K562 (cell line): ENCODE data around the gene CCDC148. TPM values are rescaled to one million over a fixed set of nuclear protein-coding genes. Genes with fewer than 3 reads are reported as not detected.

ENCODE experiments used
- ATAC-seq: fragments of 200-7000 bp; cut with Tn5 transposase; 3 replicates; pipeline ENCODE4 v1.9.1; 2020; ENCODE audit warnings: moderate library complexity
- BruUV-seq: library from RNA; stranded (reverse); fragments of 400-500 nt; replicated peaks from 2 replicates; lab custom pipeline; 2021; lab: Mats Ljungman, UMichigan
- CTCF ChIA-PET: fragments of 300-600 bp; formaldehyde crosslinking; extraction: SDS; loops from one replicate; lab custom pipeline; 2021; ENCODE audit warnings: low intra/inter-chr PET ratio; lab: Yijun Ruan, JAX
- POLR2A ChIA-PET: fragments of 300-600, 350-650 bp; sonication (Branson Sonifier 250); formaldehyde crosslinking; extraction: SDS; loops from one replicate; lab custom pipeline; 2021; ENCODE audit warnings: antibody characterized with exemption, inconsistent platforms; lab: Yijun Ruan, JAX
- DNase-seq, 4 experiments: peaks; one replicate each; pipeline versions ENCODE4 v3.0.0 to v3.0.0-alpha.2; 2011 to 2018; ENCODE audit warnings: low spot score in 3 of 4, mixed read lengths in 3 of 4; ENCODE audit errors: extremely low read depth in 1 of 4
- FAIRE-seq: peaks from 2 replicates; lab custom pipeline; 2011; peaks lifted over from hg19 to GRCh38; lab: Jason Lieb, UNC
- H2AFZ ChIP-seq: 2 replicates; pipeline ENCODE4 v1.6.0; 2011; ENCODE audit warnings: low read depth, low read length, control low read depth, inconsistent platforms
- H3K27ac ChIP-seq: fragments of 200-600 bp; 3 replicates; pipeline ENCODE4 v1.8.0; 2011; ENCODE audit warnings: low read depth, mild to moderate bottlenecking, control low read depth, inconsistent platforms, low read length, moderate library complexity, mixed read lengths; ENCODE audit errors: extremely low read depth
- H3K27me3 ChIP-seq, 2 experiments: fragments of 300-600 bp in 1 of 2; 2 replicates in 1 of 2; 3 replicates in 1 of 2; pipeline versions ENCODE4 v1.6.0 to v1.8.0; 2011; ENCODE audit warnings: inconsistent platforms in 2 of 2, low read length in 2 of 2, mild to moderate bottlenecking in 1 of 2, mixed read lengths in 1 of 2, moderate library complexity in 1 of 2; ENCODE audit not compliant: control insufficient read depth in 2 of 2, insufficient read depth in 2 of 2
- H3K36me3 ChIP-seq: fragments of 300-600 bp; 3 replicates; pipeline ENCODE4 v1.8.0; 2011; ENCODE audit warnings: mild to moderate bottlenecking, low read length, inconsistent platforms; ENCODE audit not compliant: control insufficient read depth, insufficient read depth
- H3K4me1 ChIP-seq, 2 experiments: fragments of 200-600 bp in 1 of 2; replicated peaks in 1 of 2; 2 replicates in 1 of 2; 3 replicates in 1 of 2; pipeline versions ENCODE4 v1.5.1 to v1.8.0; 2011; ENCODE audit warnings: inconsistent platforms in 2 of 2, low read length in 2 of 2, mild to moderate bottlenecking in 1 of 2, mixed read lengths in 1 of 2, moderate library complexity in 1 of 2; ENCODE audit not compliant: control insufficient read depth in 2 of 2, insufficient read depth in 2 of 2
- H3K4me2 ChIP-seq: 2 replicates; pipeline ENCODE4 v1.6.1; 2011; ENCODE audit warnings: low read length, control low read depth, inconsistent platforms, mixed read lengths; ENCODE audit not compliant: insufficient read depth
- H3K4me3 ChIP-seq: fragments of 200-600 bp; sonication (generic), shearing (Covaris generic); 2 replicates; pipeline ENCODE4 v1.5.1; 2016; ENCODE audit warnings: control low read depth, inconsistent platforms
- H3K79me2 ChIP-seq: fragments of 200-600 bp; 3 replicates; pipeline ENCODE4 v1.8.0; 2011; ENCODE audit warnings: low read length, inconsistent platforms; ENCODE audit not compliant: control insufficient read depth, insufficient read depth
- H3K9ac ChIP-seq, 2 experiments: 2 replicates each; pipeline versions ENCODE4 v1.6.0 to v1.6.1; 2011; ENCODE audit warnings: low read depth in 2 of 2, low read length in 2 of 2, control low read depth in 1 of 2, inconsistent platforms in 1 of 2, mild to moderate bottlenecking in 1 of 2, mixed read lengths in 1 of 2; ENCODE audit not compliant: insufficient read depth in 1 of 2
- H3K9me1 ChIP-seq: one replicate; pipeline ENCODE4 v1.6.0; 2011; ENCODE audit warnings: inconsistent platforms, mild to moderate bottlenecking, low read length, moderate library complexity; ENCODE audit not compliant: control insufficient read depth, insufficient read depth
- H3K9me3 ChIP-seq: replicated peaks from 2 replicates; pipeline ENCODE4 v1.5.1; 2011; ENCODE audit warnings: low read depth, low read length, inconsistent platforms; ENCODE audit not compliant: control insufficient read depth, insufficient read depth
- H4K20me1 ChIP-seq: replicated peaks from 2 replicates; pipeline ENCODE4 v1.6.1; 2011; ENCODE audit warnings: low read length, inconsistent platforms, mixed read lengths; ENCODE audit not compliant: control insufficient read depth, insufficient read depth
- ARID1B ChIP-seq: fragments of 450-650 bp; IDR thresholded peaks from 2 replicates; pipeline ENCODE4 v1.6.1; 2016; ENCODE audit warnings: antibody characterized with exemption, mild to moderate bottlenecking, inconsistent platforms
- ARNT ChIP-seq, 2 experiments: fragments of 450-650 bp; IDR thresholded peaks; 2 replicates each; pipeline ENCODE4 v1.6.1; 2016; ENCODE audit warnings: mild to moderate bottlenecking in 1 of 2
- CBFA2T3 ChIP-seq: fragments of 450-650 bp; IDR thresholded peaks from 2 replicates; pipeline ENCODE4 v1.6.1; 2017
- CBFB ChIP-seq: sonication (generic); formaldehyde crosslinking; IDR thresholded peaks from 2 replicates; pipeline ENCODE4 v1.4.0; 2020; ENCODE audit warnings: mild to moderate bottlenecking, missing genetic modification reagents
- ETS2 ChIP-seq: IDR thresholded peaks from 2 replicates; pipeline ENCODE4 v1.6.1; 2016; ENCODE audit warnings: borderline replicate concordance, missing genetic modification characterization, mild to moderate bottlenecking, moderate library complexity, missing compliant biosample characterization; ENCODE audit not compliant: poor library complexity, severe bottlenecking
- EWSR1 ChIP-seq: fragments of 450-650 bp; IDR thresholded peaks from 2 replicates; pipeline ENCODE4 v1.6.1; 2018; ENCODE audit warnings: borderline replicate concordance, mild to moderate bottlenecking, low read depth, moderate library complexity; ENCODE audit not compliant: partially characterized antibody
- GATAD2B ChIP-seq: fragments of 450-650 bp; IDR thresholded peaks from 2 replicates; pipeline ENCODE4 v1.6.1; 2017; ENCODE audit warnings: mild to moderate bottlenecking, borderline replicate concordance
- HCFC1 ChIP-seq: IDR thresholded peaks from 2 replicates; pipeline ENCODE4 v1.6.1; 2012; ENCODE audit warnings: low read depth, low read length, improper control_type of control experiment
- HDAC3 ChIP-seq: fragments of 450-650 bp; IDR thresholded peaks from 2 replicates; pipeline ENCODE4 v1.6.1; 2018; ENCODE audit warnings: borderline replicate concordance, mild to moderate bottlenecking, moderate library complexity; ENCODE audit not compliant: partially characterized antibody
- MAFF ChIP-seq: IDR thresholded peaks from 2 replicates; pipeline ENCODE4 v1.6.1; 2012; ENCODE audit warnings: low read length, improper control_type of control experiment
- MEIS2 ChIP-seq: fragments of 450-650 bp; IDR thresholded peaks from 2 replicates; pipeline ENCODE4 v1.6.1; 2014; ENCODE audit warnings: mild to moderate bottlenecking; ENCODE audit not compliant: partially characterized antibody
- NCOA1 ChIP-seq: fragments of 450-650 bp; IDR thresholded peaks from 2 replicates; pipeline ENCODE4 v1.6.1; 2016; ENCODE audit warnings: low read depth
- NCOA2 ChIP-seq, 2 experiments: fragments of 450-650 bp; IDR thresholded peaks; 2 replicates each; pipeline ENCODE4 v1.6.1; 2018; ENCODE audit warnings: mild to moderate bottlenecking in 2 of 2, moderate library complexity in 1 of 2; ENCODE audit not compliant: partially characterized antibody in 2 of 2
- NCOR1 ChIP-seq: fragments of 450-650 bp; IDR thresholded peaks from 2 replicates; pipeline ENCODE4 v1.6.1; 2016; ENCODE audit warnings: mild to moderate bottlenecking, moderate library complexity
- PHTF2 ChIP-seq: fragments of 250-450 bp; sonication (Bioruptor Pico); IDR thresholded peaks from 2 replicates; pipeline ENCODE4 v1.5.0; 2021; ENCODE audit warnings: mild to moderate bottlenecking
- POLR2AphosphoS5 ChIP-seq: IDR thresholded peaks from 2 replicates; pipeline ENCODE4 v1.6.1; 2011; ENCODE audit warnings: mild to moderate bottlenecking, low read depth, low read length, moderate library complexity; ENCODE audit not compliant: control insufficient read depth, insufficient read depth
- PURB ChIP-seq: sonication (generic); formaldehyde crosslinking; IDR thresholded peaks from 2 replicates; pipeline ENCODE4 v1.9.0; 2021; ENCODE audit warnings: low read depth, mild to moderate bottlenecking, missing genetic modification reagents
- RCOR1 ChIP-seq, 2 experiments: IDR thresholded peaks; 2 replicates each; pipeline ENCODE4 v1.6.1; 2012; ENCODE audit warnings: low read depth in 2 of 2, low read length in 2 of 2, borderline replicate concordance in 1 of 2, improper control_type of control experiment in 1 of 2
- RNF2 ChIP-seq: sonication (generic); IDR thresholded peaks from 2 replicates; pipeline ENCODE4 v1.6.1; 2016
- SIN3A ChIP-seq, 2 experiments: fragments of 150-350 bp in 1 of 2; IDR thresholded peaks; 2 replicates each; pipeline ENCODE4 v1.6.1; 2011 to 2016; ENCODE audit warnings: borderline replicate concordance in 2 of 2, low read depth in 2 of 2, low read length in 2 of 2, mild to moderate bottlenecking in 2 of 2, moderate library complexity in 2 of 2; ENCODE audit not compliant: control insufficient read depth in 1 of 2
- SPI1 ChIP-seq: IDR thresholded peaks from 2 replicates; pipeline ENCODE4 v1.6.1; 2011; ENCODE audit warnings: low read depth, low read length, control low read depth, borderline replicate concordance
- SRSF3 ChIP-seq: fragments of 200-400 bp; formaldehyde crosslinking; IDR thresholded peaks from 2 replicates; pipeline ENCODE4 v1.6.1; 2016; ENCODE audit warnings: mild to moderate bottlenecking, low read length, moderate library complexity; ENCODE audit not compliant: insufficient read depth
- TCF3 ChIP-seq: sonication (generic); formaldehyde crosslinking; IDR thresholded peaks from 2 replicates; pipeline ENCODE4 v1.4.0; 2020; ENCODE audit warnings: mild to moderate bottlenecking, missing genetic modification reagents
- TGIF2 ChIP-seq: sonication (generic); formaldehyde crosslinking; IDR thresholded peaks from 2 replicates; pipeline ENCODE4 v1.8.1; 2022; ENCODE audit warnings: mild to moderate bottlenecking, missing genetic modification reagents, moderate library complexity
- in situ Hi-C: fragments of 300-500 bp; cut with MboI; formaldehyde crosslinking; loops from 4 replicates; pipeline ENCODE4 v1.15.0; 2018; ENCODE audit warnings: inconsistent platforms, mixed read lengths
- intact Hi-C: fragments of 100-400 bp; cut with micrococcal nuclease; formaldehyde crosslinking; loops from 2 replicates; pipeline ENCODE4 v1.14.2; 2022
- polyA plus RNA-seq, 8 experiments: library from polyadenylated mRNA; depleted of rRNA in 4 of 8; stranded (reverse) in 5 of 8; unstranded in 3 of 8; fragments of >200 nt; fragmentation: Nextera tagmentation in 2 of 8; fragmentation: Illumina TruSeq in 1 of 8; extraction: Ambion mirVana in 2 of 8; extraction: Trizol in 1 of 8; gene quantifications; 2 replicates each; pipeline versions ENCODE4 v1.2.1 to v1.2.3, GENCODE V29; 2011 to 2014; ENCODE audit warnings: inconsistent platforms in 1 of 8, missing spikeins in 1 of 8
- total RNA-seq, 7 experiments: library from RNA; depleted of rRNA in 6 of 7; stranded (reverse); fragments of >200 nt in 6 of 7; fragmentation: Illumina TruSeq in 2 of 7; extraction: Trizol in 2 of 7; gene quantifications; 2 replicates each; pipeline versions ENCODE4 v1.2.1 to v1.2.3, GENCODE V29; 2011 to 2021; ENCODE audit warnings: low replicate concordance in 1 of 7

CCDC148 gene
- total and polyA plus RNA-seq, 9 of the 15 experiments (the other 6 are each of a cell fraction or from before 2014, with no cell fraction given): 0.10 to 1.4 (median 0.65) TPM

DNA sequence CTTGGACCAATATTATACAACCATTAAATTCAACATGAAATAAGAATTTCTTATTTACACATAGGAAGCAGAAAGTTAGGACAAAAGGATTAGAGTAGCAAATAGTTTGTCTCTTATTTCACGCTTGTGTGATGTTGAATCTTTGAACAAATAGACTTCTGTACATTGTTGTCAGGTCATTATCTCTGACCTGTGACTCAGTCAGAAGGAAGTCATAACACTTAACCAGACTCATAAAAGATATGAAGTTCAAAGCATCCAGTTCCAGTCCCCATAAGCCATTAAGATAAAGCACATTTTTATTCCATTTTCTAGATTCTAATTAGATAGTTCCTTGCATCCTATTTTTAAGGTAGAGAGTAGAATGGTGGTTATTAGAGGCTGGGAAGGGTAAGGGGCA is 224.1 kb downstream of the CCDC148 start (continued):
- TF ChIP-seq RCOR1 (IDR thresholded peaks at IDR 0.05; ENCODE audit: borderline replicate concordance in 1 of 2, low read depth in 2 of 2, low read length in 2 of 2): peak in 1 of 2 experiments; percentile 53; a peak in 2 of 4 replicates
- TF ChIP-seq MAFF: peak; percentile 1; the same call in 1 of the 2 replicates
- TF ChIP-seq ETS2 (tag): no peak
- TF ChIP-seq GATAD2B: 0 out of 2 replicates have a peak, but pooled peaks have one; percentile 17
- no peak for TF ChIP-seq SIN3A (IDR thresholded peaks at IDR 0.05; ENCODE audit: borderline replicate concordance in 2 of 2, control insufficient read depth in 1 of 2, low read depth in 2 of 2, low read length in 2 of 2)
- TF ChIP-seq NCOR1: peak; percentile 52
- TF ChIP-seq HCFC1: no peak
- TF ChIP-seq PURB (CRISPR knock-in tag): no peak
- no peak for TF ChIP-seq TGIF2 (CRISPR knock-in tag)
- TF ChIP-seq, all 486 proteins: peak for 29

DNA sequence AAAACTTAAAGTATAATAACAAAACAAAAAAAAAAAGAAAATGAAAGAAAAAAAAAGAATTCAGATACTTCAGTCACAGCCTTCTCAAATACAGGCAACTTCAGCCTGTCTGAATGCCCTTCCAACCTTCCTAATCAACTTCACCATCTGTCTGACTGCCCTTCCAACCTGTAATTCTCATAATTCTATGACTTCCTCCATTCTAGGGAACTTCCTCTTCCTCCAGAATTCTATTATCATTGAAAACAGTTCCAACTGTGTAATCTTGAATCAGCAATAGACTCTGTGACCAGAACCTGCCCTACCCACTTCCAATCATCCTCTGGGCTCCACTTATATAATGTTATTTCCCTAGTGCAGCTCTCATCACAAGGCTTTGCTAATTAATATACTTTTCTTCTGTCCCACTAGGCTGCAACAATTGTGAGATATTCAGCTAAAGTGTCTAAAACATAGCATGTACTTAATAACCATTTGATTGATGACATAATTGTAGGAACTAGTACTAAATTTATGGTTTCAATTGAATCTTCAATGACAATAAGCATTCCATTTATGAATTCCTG is 227.5 kb downstream of the CCDC148 start:
- H3K9ac ChIP-seq: no peak overlapping the region
- H3K4me1 ChIP-seq: peaks cover 7 to 8% of the 10 kb centered on the region in 2 experiments; a peak in 4 of 5 replicates
- peak overlapping the region; percentile 7; the same call in 1 of the 2 replicates for H2AFZ ChIP-seq
- FAIRE-seq (peak; percentile 69), DNase-seq (peak in 2 of 4 experiments; percentile 40 to 76), ATAC-seq (peak; percentile 91)
- in situ Hi-C loops (no loop called here), intact Hi-C loops (no loop called here)
- no peaks in the 10 kb centered on the region for H3K36me3 ChIP-seq
- ChIA-PET CTCF (no interaction called here), POLR2A (interaction anchor here (1.2 kb wide), 1 partner anchor 16 kb away, joined by 6 read pairs; no protein-coding TSS in a partner anchor)
- BruUV-seq: no TSS peak
- peak overlapping the region; percentile 27; the same call in 1 of the 3 replicates for H3K27ac ChIP-seq
- peak overlapping the region; percentile 9; the same call in 1 of the 2 replicates for H3K4me2 ChIP-seq
- no peaks in the 10 kb centered on the region for H3K27me3 ChIP-seq
- no peaks in the 10 kb centered on the region for H3K79me2 ChIP-seq
- no peak overlapping the region for H3K4me3 ChIP-seq
- H3K9me1 ChIP-seq: no peaks in the 10 kb centered on the region
- peaks cover 2% of the 10 kb centered on the region; the same call in 1 of the 2 replicates for H3K9me3 ChIP-seq
- no peaks in the 10 kb centered on the region for H4K20me1 ChIP-seq
- TF ChIP-seq RNF2 (peak; percentile 62; the same call in 1 of the 2 replicates), MEIS2 (peak; percentile 47), HDAC3 (peak; percentile 84), PURB (CRISPR knock-in tag) (no peak), ARID1B (peak; percentile 95), EWSR1 (no peak), NCOA2 (IDR thresholded peaks at IDR 0.05; ENCODE audit: partially characterized antibody in 2 of 2) (peak in 1 of 2 experiments; percentile 26), CBFA2T3 (peak; percentile 94), NCOA1 (peak; percentile 44; the same call in 1 of the 2 replicates), PHTF2 (CRISPR knock-in tag) (no peak), POLR2AphosphoS5 (0 out of 2 replicates have a peak, but pooled peaks have one; percentile 19), ARNT (IDR thresholded peaks at IDR 0.05) (peak in 1 of 2 experiments; percentile 26; a peak in 1 of 4 replicates), SRSF3 (no peak), SPI1 (peak; percentile 87), TCF3 (CRISPR knock-in tag) (0 out of 2 replicates have a peak, but pooled peaks have one; percentile 11), CBFB (CRISPR knock-in tag) (no peak)
